ENCODE data around the gene TXNRD1. TPM values are rescaled to one million over a fixed set of nuclear protein-coding genes. Genes with fewer than 3 reads are reported as not detected.

TXNRD1 gene
- total RNA-seq, 2 donors from 2014 or later: 107 to 185 TPM

GRCh38 chr12:104292872-104293794, 77.6 kb downstream of the TXNRD1 start:
- DNase-seq (ENCODE audit: low spot score): no peak
- intact Hi-C loops (cut with DNase I): loop anchor here in 1 of 2 donors (10.0 kb wide), 1 partner anchor 78 kb away; the partner anchor contains the start of gene TXNRD1

GRCh38 chr12:104294158-104294859, 78.7 kb downstream of the TXNRD1 start:
- DNase-seq (ENCODE audit: low spot score): peak; percentile 84
- intact Hi-C loops (cut with DNase I): loop anchor here in 1 of 2 donors (10.0 kb wide), 1 partner anchor 80 kb away; the partner anchor contains the start of gene TXNRD1

- intact Hi-C loops (cut with DNase I): loop anchor here in 1 of 2 donors (10.0 kb wide), 1 partner anchor 80 kb away; the partner anchor contains the start of gene TXNRD1
- no peak for DNase-seq (ENCODE audit: low spot score)
These were observed 79.5 kb downstream of the TXNRD1 start for GRCh38 chr12:104294927-104295668.

GRCh38 chr12:104295954-104296353, 80.4 kb downstream of the TXNRD1 start:
- intact Hi-C loops (cut with DNase I): loop anchor here in 1 of 2 donors (10.0 kb wide), 1 partner anchor 81 kb away; the partner anchor contains the start of gene TXNRD1
- no peak for DNase-seq (ENCODE audit: low spot score)

GRCh38 chr12:104296718-104297117, 81.1 kb downstream of the TXNRD1 start:
- no peak for DNase-seq (ENCODE audit: low spot score)
- intact Hi-C loops (cut with DNase I): loop anchor here in 1 of 2 donors (10.0 kb wide), 1 partner anchor 82 kb away; the partner anchor contains the start of gene TXNRD1

- no peak for DNase-seq (ENCODE audit: low spot score)
- intact Hi-C loops (cut with DNase I): loop anchor here in 1 of 2 donors (10.0 kb wide), 1 partner anchor 83 kb away; the partner anchor contains the start of gene TXNRD1
These were observed 82.0 kb downstream of the TXNRD1 start for GRCh38 chr12:104297477-104298113.

- no peak for DNase-seq (ENCODE audit: low spot score)
- intact Hi-C loops (cut with DNase I): loop anchor here in 1 of 2 donors (10.0 kb wide), 1 partner anchor 85 kb away; the partner anchor contains the start of gene TXNRD1
These were observed 84.4 kb downstream of the TXNRD1 start for GRCh38 chr12:104299842-104300481.

- intact Hi-C loops (cut with DNase I): no loop called here
- DNase-seq (ENCODE audit: low spot score): peak; percentile 98
These were observed 88.1 kb downstream of the TXNRD1 start, which contains the start of gene EID3 for GRCh38 chr12:104303538-104304151. Gene EID3 (plus strand): TSS chr12:104303739. CDS start chr12:104303935, 196 bp downstream.

GRCh38 chr12:104304261-104305009, 88.9 kb downstream of the TXNRD1 start:
- intact Hi-C loops (cut with DNase I): no loop called here

GRCh38 chr12:104305349-104305748, 89.8 kb downstream of the TXNRD1 start:
- DNase-seq (ENCODE audit: low spot score): no peak
- intact Hi-C loops (cut with DNase I): no loop called here

More at GRCh38 chr12:104304261-104305009, 88.9 kb downstream of the TXNRD1 start:
- no peak for DNase-seq (ENCODE audit: low spot score)

- no peak for DNase-seq (ENCODE audit: low spot score)
- intact Hi-C loops (cut with DNase I): no loop called here
These were observed 90.8 kb downstream of the TXNRD1 start for GRCh38 chr12:104306376-104306775.

- no peak for DNase-seq (ENCODE audit: low spot score)
- intact Hi-C loops (cut with DNase I): no loop called here
These were observed 91.5 kb downstream of the TXNRD1 start for GRCh38 chr12:104306943-104307654.

GRCh38 chr12:104307655-104308000, 92.0 kb downstream of the TXNRD1 start:
- no peak for DNase-seq (ENCODE audit: low spot score)
- intact Hi-C loops (cut with DNase I): no loop called here

- DNase-seq (ENCODE audit: low spot score): no peak
- intact Hi-C loops (cut with DNase I): no loop called here
These were observed 93.9 kb downstream of the TXNRD1 start for GRCh38 chr12:104309446-104309993.

- no peak for DNase-seq (ENCODE audit: low spot score)
- intact Hi-C loops (cut with DNase I): no loop called here
These were observed 95.4 kb downstream of the TXNRD1 start for GRCh38 chr12:104310751-104311633.
